Keratinocyte (primary cell): ENCODE results near the gene CASP8.

Source experiments
- CTCF ChIP-seq, 3 experiments: IDR thresholded peaks in 1 of 3; conservative IDR thresholded peaks in 1 of 3; optimal IDR thresholded peaks in 1 of 3; 2 replicates in 2 of 3; 3 replicates in 1 of 3; pipeline versions ENCODE3 to v1.5.1; 2011; ENCODE audit warnings: low read length in 3 of 3, mild to moderate bottlenecking in 3 of 3, moderate library complexity in 2 of 3, control low read depth in 1 of 3, inconsistent platforms in 1 of 3; ENCODE audit not compliant: insufficient read depth in 2 of 3; ENCODE audit errors: extremely low read depth in 1 of 3
- EZH2 ChIP-seq: IDR thresholded peaks from one replicate; pipeline ENCODE4 v1.6.1; 2012; ENCODE audit warnings: inconsistent platforms, mild to moderate bottlenecking, low read length, moderate library complexity

DNA sequence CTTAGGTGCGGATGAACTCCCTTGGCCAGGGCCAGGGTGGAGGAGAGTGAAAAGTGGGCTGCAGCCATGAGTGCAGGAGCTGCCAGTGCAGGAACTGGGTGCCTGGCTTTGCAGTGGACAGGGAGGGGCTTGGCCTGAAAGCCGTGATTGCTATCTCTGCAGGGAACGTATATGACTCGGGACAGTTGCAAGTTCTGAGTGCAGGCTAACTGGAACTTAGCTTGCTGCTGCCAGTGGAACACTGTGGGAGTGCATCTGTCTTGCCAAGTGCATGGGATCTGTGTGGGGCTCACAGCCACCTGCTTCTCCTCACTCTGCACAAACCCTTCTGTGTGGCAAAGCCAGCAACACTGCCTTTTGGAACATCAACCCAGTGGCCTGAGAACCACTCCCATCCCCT lies 59.9 kb downstream of the CASP8 start:
- TF ChIP-seq CTCF (optimal IDR thresholded peaks at IDR 0.05 in 1 of 3, IDR thresholded peaks at IDR 0.05 in 1 of 3, conservative IDR thresholded peaks at IDR 0.05 in 1 of 3; ENCODE audit: extremely low read depth in 1 of 3, insufficient read depth in 2 of 3, low read length in 3 of 3) (no peak), EZH2 (no peak)
